T-helper 2 cell treated with Interferon-gamma antibody and Interleukin-4, amounts not matched to agents 100 ng/mL and 5 ng/mL, for 36 hours (primary cell): ENCODE results near the gene PEX10. TPM values are rescaled to one million over a fixed set of nuclear protein-coding genes. Genes with fewer than 3 reads are reported as not detected.
"Not testable (repeated sequence)": the region's sequence is repeated elsewhere in the genome, so short reads cannot be mapped to it uniquely, and the experiment has no call there.

ENCODE experiments used
- intact Hi-C: fragments of 100-400 bp; cut with micrococcal nuclease; formaldehyde crosslinking; loops from one replicate; pipeline ENCODE4 v1.15.1; 2023
- total RNA-seq: library from RNA; stranded (reverse); gene quantifications from 2 replicates; pipeline ENCODE4 v1.2.3, GENCODE V29; 2022

PEX10 gene
- total RNA-seq, 1 donor from 2014 or later: 12.6 TPM

GRCh38 chr1:2443277-2444137 is 31.1 kb upstream of the PEX10 start:
- intact Hi-C loops: no loop called here

GRCh38 chr1:2442661-2443060 is 30.3 kb upstream of the PEX10 start:
- intact Hi-C loops: no loop called here

GRCh38 chr1:2441746-2442145 is 29.4 kb upstream of the PEX10 start:
- intact Hi-C loops: no loop called here

- intact Hi-C loops: not testable (repeated sequence)
These were observed 28.0 kb upstream of the PEX10 start for GRCh38 chr1:2440346-2440745.

- intact Hi-C loops: no loop called here
These were observed 27.0 kb upstream of the PEX10 start for GRCh38 chr1:2439369-2439768.

GRCh38 chr1:2438641-2439040 is 26.3 kb upstream of the PEX10 start:
- intact Hi-C loops: no loop called here

- intact Hi-C loops: no loop called here
These were observed 25.7 kb upstream of the PEX10 start for GRCh38 chr1:2438038-2438437.

GRCh38 chr1:2437617-2438016 is 25.3 kb upstream of the PEX10 start:
- intact Hi-C loops: no loop called here

GRCh38 chr1:2436876-2437275 is 24.5 kb upstream of the PEX10 start:
- intact Hi-C loops: no loop called here

GRCh38 chr1:2435746-2436355 is 23.5 kb upstream of the PEX10 start:
- intact Hi-C loops: no loop called here

- intact Hi-C loops: no loop called here
These were observed 22.7 kb upstream of the PEX10 start for GRCh38 chr1:2435091-2435490.

GRCh38 chr1:2433936-2434655 is 21.7 kb upstream of the PEX10 start:
- intact Hi-C loops: no loop called here

GRCh38 chr1:2433196-2433595 is 20.8 kb upstream of the PEX10 start:
- intact Hi-C loops: no loop called here

GRCh38 chr1:2432441-2432844 is 20.1 kb upstream of the PEX10 start:
- intact Hi-C loops: no loop called here

- intact Hi-C loops: no loop called here
These were observed 19.2 kb upstream of the PEX10 start for GRCh38 chr1:2431518-2431917.

- intact Hi-C loops: no loop called here
These were observed 18.7 kb upstream of the PEX10 start for GRCh38 chr1:2431103-2431502.

GRCh38 chr1:2430592-2430973 is 18.2 kb upstream of the PEX10 start:
- intact Hi-C loops: no loop called here

- intact Hi-C loops: no loop called here
These were observed 17.6 kb upstream of the PEX10 start for GRCh38 chr1:2429780-2430591.

- intact Hi-C loops: no loop called here
These were observed 16.1 kb upstream of the PEX10 start for GRCh38 chr1:2428490-2428889.

GRCh38 chr1:2427976-2428375 is 15.6 kb upstream of the PEX10 start:
- intact Hi-C loops: no loop called here

- intact Hi-C loops: no loop called here
These were observed 14.7 kb upstream of the PEX10 start for GRCh38 chr1:2427051-2427450.
